OCI-LY3 (cell line): ENCODE data around the gene LSS.

ENCODE experiments used
- H2AFZ ChIP-seq: fragments of 200-600, 300-600 bp; shearing (Covaris generic); 2 replicates; pipeline ENCODE4 v1.6.0; 2014; ENCODE audit warnings: antibody characterized with exemption, low read depth, low read length
- H3K27ac ChIP-seq: fragments of 200-600, 300-600 bp; sonication (generic); 2 replicates; pipeline ENCODE4 v1.5.1; 2014; ENCODE audit warnings: mild to moderate bottlenecking, low read length, moderate library complexity, mixed read lengths
- H3K27me3 ChIP-seq: fragments of 200-600, 300-600 bp; sonication (generic); 2 replicates; pipeline ENCODE4 v1.6.1; 2014; ENCODE audit warnings: low read depth, low read length, mixed read lengths
- H3K36me3 ChIP-seq: fragments of 200-600, 300-600 bp; sonication (generic); replicated peaks from 2 replicates; pipeline ENCODE3; 2014; ENCODE audit warnings: low read depth, low read length, mixed read lengths
- H3K4me1 ChIP-seq: fragments of 300-600, 200-600 bp; sonication (generic); 2 replicates; pipeline ENCODE4 v1.6.1; 2014; ENCODE audit warnings: low read length, mixed read lengths
- H3K4me2 ChIP-seq: fragments of 200-600, 300-600 bp; sonication (generic); 2 replicates; pipeline ENCODE4 v1.6.1; 2014; ENCODE audit warnings: low read length, mixed read lengths
- H3K4me3 ChIP-seq: fragments of 300-600, 200-600 bp; sonication (generic); 2 replicates; pipeline ENCODE4 v1.5.1; 2014; ENCODE audit warnings: antibody characterized with exemption, mild to moderate bottlenecking, low read length, moderate library complexity
- H3K79me2 ChIP-seq: fragments of 300-600, 200-600 bp; shearing (Covaris generic); 2 replicates; pipeline ENCODE4 v1.6.1; 2014; ENCODE audit warnings: mild to moderate bottlenecking, low read length, mixed read lengths
- H3K9ac ChIP-seq: fragments of 300-600, 200-600 bp; shearing (Covaris generic); 2 replicates; pipeline ENCODE4 v1.6.0; 2014; ENCODE audit warnings: mild to moderate bottlenecking, low read length, moderate library complexity
- H3K9me3 ChIP-seq: fragments of 200-600, 300-600 bp; shearing (Covaris generic); 2 replicates; pipeline ENCODE4 v1.6.1; 2014; ENCODE audit warnings: low read length, mixed read lengths; ENCODE audit not compliant: insufficient read depth
- H4K20me1 ChIP-seq: fragments of 200-600, 300-600 bp; sonication (generic); 2 replicates; pipeline ENCODE4 v1.6.1; 2016; ENCODE audit warnings: low read length, mixed read lengths; ENCODE audit not compliant: insufficient read depth
- CTCF ChIP-seq: fragments of 200-600, 300-600 bp; sonication (generic); IDR thresholded peaks from 2 replicates; pipeline ENCODE4 v1.5.1; 2014; ENCODE audit warnings: antibody characterized with exemption, low read length, low read depth
- EZH2phosphoT487 ChIP-seq: fragments of 200-600 bp; shearing (Covaris generic); IDR thresholded peaks from 2 replicates; pipeline ENCODE4 v1.6.1; 2018; ENCODE audit warnings: antibody characterized with exemption, mixed run types, low read depth

Gene LSS

DNA sequence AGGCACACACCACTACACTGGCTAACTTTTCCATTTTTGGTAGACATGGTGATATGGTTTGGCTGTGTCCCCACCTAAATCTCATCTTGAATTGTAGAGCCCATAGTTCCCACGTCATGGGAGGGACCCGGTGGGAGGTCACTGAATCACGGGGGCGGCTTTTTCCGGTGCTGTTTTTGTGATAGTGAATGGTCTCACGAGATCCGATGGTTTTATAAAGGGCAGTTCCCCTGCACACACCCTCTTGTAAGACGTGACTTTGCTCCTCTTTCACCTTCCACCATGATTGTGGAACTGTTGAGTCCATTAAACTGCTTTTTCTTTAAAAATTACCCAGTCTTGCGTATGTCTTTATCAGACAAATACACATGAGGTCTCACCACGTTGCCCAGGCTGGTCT, 71.9 kb downstream of the LSS start:
- no peaks in the 10 kb centered on the region for H3K27me3 ChIP-seq
- no peaks in the 10 kb centered on the region for H3K36me3 ChIP-seq
- H3K4me3 ChIP-seq = no peak overlapping the region
- H3K4me1 ChIP-seq = no peaks in the 10 kb centered on the region
- H3K4me2 ChIP-seq = no peak overlapping the region
- no peaks in the 10 kb centered on the region for H3K79me2 ChIP-seq
- H3K9me3 ChIP-seq = no peaks in the 10 kb centered on the region
- H2AFZ ChIP-seq = no peak overlapping the region
- TF ChIP-seq CTCF (no peak), EZH2phosphoT487 (no peak)
- H3K27ac ChIP-seq = no peak overlapping the region
- H4K20me1 ChIP-seq = no peaks in the 10 kb centered on the region
- H3K9ac ChIP-seq = no peak overlapping the region

DNA sequence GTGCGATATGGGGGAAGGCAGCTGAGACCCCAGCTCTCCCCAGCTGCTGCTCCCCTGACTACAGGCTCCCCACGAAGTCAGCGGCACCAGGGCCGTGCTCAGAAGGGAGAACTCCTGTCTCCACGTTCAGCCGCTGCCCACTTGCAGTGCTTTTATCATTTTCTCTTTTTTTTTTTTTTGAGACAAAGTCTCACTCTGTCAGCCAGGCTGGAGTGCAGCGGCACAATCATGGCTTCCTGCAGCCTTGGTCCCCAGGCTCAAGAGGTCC, 72.3 kb downstream of the LSS start:
- H3K36me3 ChIP-seq = no peaks in the 10 kb centered on the region
- H3K27ac ChIP-seq = no peak overlapping the region
- H3K9ac ChIP-seq = no peak overlapping the region

DNA sequence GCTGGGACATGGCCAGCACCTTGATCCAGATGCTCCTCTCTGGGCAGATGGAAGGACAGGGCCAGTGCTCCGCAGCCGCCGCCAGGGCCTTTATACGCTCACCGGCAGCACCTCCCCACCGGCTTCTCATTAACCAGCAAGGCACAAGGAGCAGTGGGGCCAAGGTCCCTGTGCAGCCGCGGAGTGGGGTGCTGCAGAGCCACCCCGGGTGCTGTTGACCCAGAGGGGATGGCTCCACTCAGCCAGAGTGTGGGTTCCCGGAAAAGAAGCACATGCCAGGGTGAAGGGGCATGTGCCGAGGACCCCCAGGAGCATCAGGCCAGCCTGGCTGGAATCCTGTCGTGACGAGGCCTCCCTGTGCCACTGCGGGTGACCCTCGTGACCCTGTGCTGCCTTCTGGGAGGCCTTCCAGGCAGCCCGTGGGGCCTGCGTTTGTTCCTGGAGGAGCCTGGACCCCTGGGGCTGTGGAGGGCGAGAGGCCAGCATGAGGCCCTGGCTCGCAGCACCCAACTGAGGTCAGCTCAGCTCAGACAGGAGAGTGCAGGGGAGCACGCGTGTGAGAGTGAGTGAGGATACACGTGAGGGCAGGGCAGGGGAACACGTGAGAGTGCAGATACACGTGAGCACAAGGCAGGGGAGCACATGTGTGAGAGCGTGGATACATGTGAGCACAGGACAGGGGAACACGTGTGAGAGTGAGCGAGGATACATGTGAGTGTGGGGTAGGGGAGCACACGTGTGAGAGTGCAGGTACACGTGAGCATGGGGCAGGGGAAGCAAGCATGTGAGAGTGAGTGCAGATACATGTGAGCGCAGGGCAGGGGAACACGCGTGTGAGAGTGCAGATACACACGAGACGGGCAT, 72.8 kb downstream of the LSS start, which contains the start of gene FTCD:
Gene FTCD (minus strand): TSS at position 66 of the 864 bp plus-strand sequence. CDS start 56 bp downstream, at position 10.
- H3K36me3 ChIP-seq = no peaks in the 10 kb centered on the region
- H3K4me2 ChIP-seq = no peak within 1 kb of the TSS
- H3K79me2 ChIP-seq = no peaks in the 10 kb centered on the region
- H3K27ac ChIP-seq = no peak within 1 kb of the TSS
- TF ChIP-seq EZH2phosphoT487 = no peak
- no peak for TF ChIP-seq CTCF
- H3K9ac ChIP-seq = no peak within 1 kb of the TSS
- no peaks in the 10 kb centered on the region for H3K27me3 ChIP-seq
- no peak within 1 kb of the TSS for H2AFZ ChIP-seq
- H3K4me1 ChIP-seq = no peaks in the 10 kb centered on the region
- H3K9me3 ChIP-seq = no peaks in the 10 kb centered on the region
- H4K20me1 ChIP-seq = no peaks in the 10 kb centered on the region
- no peak within 1 kb of the TSS for H3K4me3 ChIP-seq

More for the DNA sequence above, 72.3 kb downstream of the LSS start:
- no peak overlapping the region for H3K4me3 ChIP-seq
- TF ChIP-seq EZH2phosphoT487 (no peak), CTCF (no peak)
- no peaks in the 10 kb centered on the region for H4K20me1 ChIP-seq
- no peak overlapping the region for H2AFZ ChIP-seq
- H3K27me3 ChIP-seq = no peaks in the 10 kb centered on the region
- H3K9me3 ChIP-seq = no peaks in the 10 kb centered on the region
- H3K4me1 ChIP-seq = no peaks in the 10 kb centered on the region
- no peak overlapping the region for H3K4me2 ChIP-seq
- H3K79me2 ChIP-seq = no peaks in the 10 kb centered on the region

DNA sequence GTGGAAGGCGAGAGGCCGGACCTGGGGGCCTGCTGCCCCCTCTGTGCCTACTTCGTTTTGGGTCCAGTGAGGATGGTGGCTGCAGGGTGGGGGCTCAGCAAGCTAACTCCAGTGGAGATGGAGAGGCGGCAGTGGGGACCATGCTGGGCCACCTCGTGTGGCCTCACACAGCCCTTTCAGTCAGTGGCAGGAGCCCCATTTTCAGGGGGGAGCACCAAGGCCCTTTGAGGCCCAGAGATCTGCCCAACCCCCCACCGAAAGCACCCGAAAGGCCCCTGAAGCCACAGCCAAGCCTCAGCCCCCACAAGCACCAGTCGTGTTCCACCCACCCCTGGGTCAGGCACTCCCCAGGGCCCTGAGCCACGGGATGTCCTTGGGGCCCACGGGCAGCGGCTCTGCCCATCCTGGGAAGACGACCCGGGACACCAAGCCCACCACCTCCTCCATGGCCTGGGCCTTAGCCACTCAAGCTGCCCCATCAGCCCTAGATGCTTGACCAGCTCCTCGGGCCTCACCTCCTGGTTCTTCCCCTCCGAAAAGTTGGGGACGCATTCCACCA, 73.5 kb downstream of the LSS start:
- no peak overlapping the region for H3K4me2 ChIP-seq
- H3K27ac ChIP-seq = no peak overlapping the region
- H3K4me3 ChIP-seq = no peak overlapping the region
- H3K4me1 ChIP-seq = no peaks in the 10 kb centered on the region
- no peak overlapping the region for H3K9ac ChIP-seq
- no peak overlapping the region for H2AFZ ChIP-seq
- H4K20me1 ChIP-seq = no peaks in the 10 kb centered on the region
- no peaks in the 10 kb centered on the region for H3K9me3 ChIP-seq
- no peaks in the 10 kb centered on the region for H3K36me3 ChIP-seq
- no peak for TF ChIP-seq CTCF
- H3K27me3 ChIP-seq = no peaks in the 10 kb centered on the region
- no peaks in the 10 kb centered on the region for H3K79me2 ChIP-seq
